Thyroid gland (tissue), 4 donors: ENCODE measurements around the gene TK1. TPM values are rescaled to one million over a fixed set of nuclear protein-coding genes. Genes with fewer than 3 reads are reported as not detected.

Experiments
- DNase-seq, 2 donors: peaks; one replicate each; pipeline ENCODE4 v3.0.0-alpha.2; 2019
- H3K27ac ChIP-seq, 3 donors: fragments of 200-600 bp; sonication (generic); 1 replicate in 2 of 3; 2 replicates in 1 of 3; pipeline ENCODE4 v1.5.1; 2016 to 2019; ENCODE audit warnings: mild to moderate bottlenecking in 1 of 3, moderate library complexity in 1 of 3
- H3K27me3 ChIP-seq: fragments of 200-600 bp; sonication (generic); one replicate; pipeline ENCODE4 v1.5.1; 2019
- H3K36me3 ChIP-seq, 2 donors: fragments of 200-600 bp; sonication (generic); one replicate each; pipeline ENCODE4 v1.5.1; 2016 to 2019
- H3K4me1 ChIP-seq, 2 donors: fragments of 200-600 bp; sonication (generic); one replicate each; pipeline ENCODE4 v1.5.1; 2017 to 2019
- H3K4me3 ChIP-seq, 3 donors: fragments of 200-600 bp; sonication (generic); replicated peaks in 1 of 3; 1 replicate in 2 of 3; 2 replicates in 1 of 3; pipeline ENCODE4 v1.5.1; 2016; ENCODE audit warnings: mild to moderate bottlenecking in 1 of 3
- H3K9me3 ChIP-seq: fragments of 200-600 bp; sonication (generic); one replicate; pipeline ENCODE4 v1.5.1; 2017
- POLR2A ChIP-seq, 2 donors: fragments of 450-650 bp; IDR thresholded peaks; one replicate each; pipeline ENCODE4 v1.6.1; 2017; ENCODE audit warnings: antibody characterized with exemption in 2 of 2, mild to moderate bottlenecking in 2 of 2, moderate library complexity in 1 of 2
- WGBS, 2 donors: methylation state at CpG; one replicate each; pipeline ENCODE4 v1.1.5; 2017; 5-methylcytosine and 5-hydroxymethylcytosine counted together
- intact Hi-C: fragments of 100-400 bp; cut with DNase I; formaldehyde crosslinking; loops from one replicate; pipeline ENCODE4 v1.15.1; 2023
- total RNA-seq, 4 donors: library from RNA; depleted of rRNA; stranded (reverse); fragments of >200 nt; gene quantifications; one replicate each; pipeline ENCODE4 v1.2.3, GENCODE V29; 2016
- TF ChIP-seq, protein P1 (sequence below), 6 experiments: fragments of 200-600 bp in 3 of 6; fragments of 450-650 bp in 3 of 6; sonication (generic) in 3 of 6; IDR thresholded peaks; one replicate each; pipeline ENCODE4 v1.5.1; 2016 to 2019; ENCODE audit warnings: antibody characterized with exemption in 6 of 6, mild to moderate bottlenecking in 2 of 6, inconsistent platforms in 1 of 6, moderate library complexity in 1 of 6

TK1 gene
- total RNA-seq, 4 donors from 2014 or later, result 1.1 to 2.7 (median 1.9) TPM

DNA sequence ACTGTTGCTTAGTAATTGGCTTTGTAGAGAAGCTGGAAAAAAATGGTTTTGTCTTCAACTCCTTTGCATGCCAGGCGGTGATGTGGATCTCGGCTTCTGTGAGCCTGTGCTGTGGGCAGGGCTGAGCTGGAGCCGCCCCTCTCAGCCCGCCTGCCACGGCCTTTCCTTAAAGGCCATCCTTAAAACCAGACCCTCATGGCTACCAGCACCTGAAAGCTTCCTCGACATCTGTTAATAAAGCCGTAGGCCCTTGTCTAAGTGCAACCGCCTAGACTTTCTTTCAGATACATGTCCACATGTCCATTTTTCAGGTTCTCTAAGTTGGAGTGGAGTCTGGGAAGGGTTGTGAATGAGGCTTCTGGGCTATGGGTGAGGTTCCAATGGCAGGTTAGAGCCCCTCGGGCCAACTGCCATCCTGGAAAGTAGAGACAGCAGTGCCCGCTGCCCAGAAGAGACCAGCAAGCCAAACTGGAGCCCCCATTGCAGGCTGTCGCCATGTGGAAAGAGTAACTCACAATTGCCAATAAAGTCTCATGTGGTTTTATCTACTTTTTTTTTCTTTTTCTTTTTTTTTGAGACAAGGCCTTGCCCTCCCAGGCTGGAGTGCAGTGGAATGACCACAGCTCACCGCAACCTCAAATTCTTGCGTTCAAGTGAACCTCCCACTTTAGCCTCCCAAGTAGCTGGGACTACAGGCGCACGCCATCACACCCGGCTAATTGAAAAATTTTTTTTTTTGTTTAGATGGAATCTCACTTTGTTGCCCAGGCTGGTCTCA lies 38.4 kb upstream of the TK1 start:
- DNase-seq, result no peak
- no peak for TF ChIP-seq POLR2A (IDR thresholded peaks at IDR 0.05)
- TF ChIP-seq, protein P1, sequence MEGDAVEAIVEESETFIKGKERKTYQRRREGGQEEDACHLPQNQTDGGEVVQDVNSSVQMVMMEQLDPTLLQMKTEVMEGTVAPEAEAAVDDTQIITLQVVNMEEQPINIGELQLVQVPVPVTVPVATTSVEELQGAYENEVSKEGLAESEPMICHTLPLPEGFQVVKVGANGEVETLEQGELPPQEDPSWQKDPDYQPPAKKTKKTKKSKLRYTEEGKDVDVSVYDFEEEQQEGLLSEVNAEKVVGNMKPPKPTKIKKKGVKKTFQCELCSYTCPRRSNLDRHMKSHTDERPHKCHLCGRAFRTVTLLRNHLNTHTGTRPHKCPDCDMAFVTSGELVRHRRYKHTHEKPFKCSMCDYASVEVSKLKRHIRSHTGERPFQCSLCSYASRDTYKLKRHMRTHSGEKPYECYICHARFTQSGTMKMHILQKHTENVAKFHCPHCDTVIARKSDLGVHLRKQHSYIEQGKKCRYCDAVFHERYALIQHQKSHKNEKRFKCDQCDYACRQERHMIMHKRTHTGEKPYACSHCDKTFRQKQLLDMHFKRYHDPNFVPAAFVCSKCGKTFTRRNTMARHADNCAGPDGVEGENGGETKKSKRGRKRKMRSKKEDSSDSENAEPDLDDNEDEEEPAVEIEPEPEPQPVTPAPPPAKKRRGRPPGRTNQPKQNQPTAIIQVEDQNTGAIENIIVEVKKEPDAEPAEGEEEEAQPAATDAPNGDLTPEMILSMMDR (IDR thresholded peaks at IDR 0.05), result no peak
- Histone ChIP-seq H3K27ac (no peak overlapping the region), H3K4me1 (no peaks in the 10 kb centered on the region), H3K4me3 (no peak overlapping the region), H3K27me3 (no peaks in the 10 kb centered on the region), H3K36me3 (no peaks in the 10 kb centered on the region), H3K9me3 (no peaks in the 10 kb centered on the region)
- intact Hi-C loops, result no loop called here
- 87 to 92% methylated on average over 16 of the region's 16 CpGs for WGBS, 2 donors

DNA sequence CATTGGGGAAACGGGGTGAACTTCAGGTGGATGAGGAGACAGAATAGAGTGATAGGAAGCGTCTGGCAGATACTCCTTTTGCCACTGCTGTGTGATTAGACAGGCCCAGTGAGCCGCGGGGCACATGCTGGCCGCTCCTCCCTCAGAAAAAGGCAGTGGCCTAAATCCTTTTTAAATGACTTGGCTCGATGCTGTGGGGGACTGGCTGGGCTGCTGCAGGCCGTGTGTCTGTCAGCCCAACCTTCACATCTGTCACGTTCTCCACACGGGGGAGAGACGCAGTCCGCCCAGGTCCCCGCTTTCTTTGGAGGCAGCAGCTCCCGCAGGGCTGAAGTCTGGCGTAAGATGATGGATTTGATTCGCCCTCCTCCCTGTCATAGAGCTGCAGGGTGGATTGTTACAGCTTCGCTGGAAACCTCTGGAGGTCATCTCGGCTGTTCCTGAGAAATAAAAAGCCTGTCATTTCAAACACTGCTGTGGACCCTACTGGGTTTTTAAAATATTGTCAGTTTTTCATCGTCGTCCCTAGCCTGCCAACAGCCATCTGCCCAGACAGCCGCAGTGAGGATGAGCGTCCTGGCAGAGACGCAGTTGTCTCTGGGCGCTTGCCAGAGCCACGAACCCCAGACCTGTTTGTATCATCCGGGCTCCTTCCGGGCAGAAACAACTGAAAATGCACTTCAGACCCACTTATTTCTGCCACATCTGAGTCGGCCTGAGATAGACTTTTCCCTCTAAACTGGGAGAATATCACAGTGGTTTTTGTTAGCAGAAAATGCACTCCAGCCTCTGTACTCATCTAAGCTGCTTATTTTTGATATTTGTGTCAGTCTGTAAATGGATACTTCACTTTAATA lies 37.6 kb upstream of the TK1 start:
- intact Hi-C loops, result no loop called here
- no peak overlapping the region for H3K4me3 ChIP-seq

DNA sequence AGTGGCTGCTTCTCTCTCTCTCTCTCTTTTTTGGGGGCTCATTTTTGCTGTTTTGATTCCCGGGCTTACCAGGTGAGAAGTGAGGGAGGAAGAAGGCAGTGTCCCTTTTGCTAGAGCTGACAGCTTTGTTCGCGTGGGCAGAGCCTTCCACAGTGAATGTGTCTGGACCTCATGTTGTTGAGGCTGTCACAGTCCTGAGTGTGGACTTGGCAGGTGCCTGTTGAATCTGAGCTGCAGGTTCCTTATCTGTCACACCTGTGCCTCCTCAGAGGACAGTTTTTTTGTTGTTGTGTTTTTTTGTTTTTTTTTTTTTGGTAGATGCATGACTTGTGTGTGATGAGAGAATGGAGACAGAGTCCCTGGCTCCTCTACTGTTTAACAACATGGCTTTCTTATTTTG lies 36.9 kb upstream of the TK1 start:
- H3K27ac ChIP-seq, result peak overlapping the region in 1 of 3 donors; percentile 30
- TF ChIP-seq, protein P1 (IDR thresholded peaks at IDR 0.05), result no peak
- no peak for TF ChIP-seq POLR2A (IDR thresholded peaks at IDR 0.05)
- 91% methylated on average over 3 of the region's 3 CpGs for WGBS, 2 donors
- no peak for DNase-seq
- H3K9me3 ChIP-seq, result no peaks in the 10 kb centered on the region
- intact Hi-C loops, result no loop called here
- no peak overlapping the region for H3K4me3 ChIP-seq
- H3K27me3 ChIP-seq, result no peaks in the 10 kb centered on the region
- no peaks in the 10 kb centered on the region for H3K36me3 ChIP-seq
- H3K4me1 ChIP-seq, result no peaks in the 10 kb centered on the region

More for the DNA sequence above, 37.6 kb upstream of the TK1 start:
- H3K9me3 ChIP-seq, result no peaks in the 10 kb centered on the region
- no peak for DNase-seq
- no peak overlapping the region for H3K27ac ChIP-seq
- no peaks in the 10 kb centered on the region for H3K27me3 ChIP-seq
- no peak for TF ChIP-seq POLR2A (IDR thresholded peaks at IDR 0.05)
- TF ChIP-seq, protein P1 (IDR thresholded peaks at IDR 0.05), result no peak
- no peaks in the 10 kb centered on the region for H3K4me1 ChIP-seq
- 73 to 77% methylated on average over 22 to 27 of the region's 27 CpGs for WGBS, 2 donors
- no peaks in the 10 kb centered on the region for H3K36me3 ChIP-seq

DNA sequence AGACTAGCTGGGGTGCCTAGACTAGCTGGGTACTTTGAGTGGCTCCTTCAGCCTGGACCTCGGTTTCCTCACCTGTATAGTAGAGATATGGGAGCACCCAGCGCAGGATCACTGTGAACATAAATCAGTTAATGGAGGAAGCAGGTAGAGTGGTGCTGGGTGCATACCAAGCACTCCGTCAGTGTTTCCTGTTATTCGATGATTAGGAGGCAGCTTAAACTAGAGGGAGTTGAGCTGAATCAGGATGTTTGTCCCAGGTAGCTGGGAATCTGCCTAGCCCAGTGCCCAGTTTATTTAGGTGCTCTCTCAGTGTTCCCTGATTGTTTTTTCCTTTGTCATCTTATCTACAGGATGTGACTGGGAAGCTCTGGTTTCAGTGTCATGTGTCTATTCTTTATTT lies 36.2 kb upstream of the TK1 start:
- Histone ChIP-seq H3K4me3 (no peak overlapping the region), H3K36me3 (no peaks in the 10 kb centered on the region), H3K27me3 (no peaks in the 10 kb centered on the region), H3K9me3 (no peaks in the 10 kb centered on the region), H3K4me1 (no peaks in the 10 kb centered on the region), H3K27ac (peak overlapping the region in 1 of 3 donors; percentile 30)
- no peak for DNase-seq
- no peak for TF ChIP-seq POLR2A (IDR thresholded peaks at IDR 0.05)
- TF ChIP-seq, protein P1 (IDR thresholded peaks at IDR 0.05), result no peak
- 82 to 89% methylated on average over 4 of the region's 4 CpGs for whole genome bisulfite sequencing, 2 donors
- intact Hi-C loops, result no loop called here
